ENCODE results near the gene ODAD2.

ODAD2 gene

DNA sequence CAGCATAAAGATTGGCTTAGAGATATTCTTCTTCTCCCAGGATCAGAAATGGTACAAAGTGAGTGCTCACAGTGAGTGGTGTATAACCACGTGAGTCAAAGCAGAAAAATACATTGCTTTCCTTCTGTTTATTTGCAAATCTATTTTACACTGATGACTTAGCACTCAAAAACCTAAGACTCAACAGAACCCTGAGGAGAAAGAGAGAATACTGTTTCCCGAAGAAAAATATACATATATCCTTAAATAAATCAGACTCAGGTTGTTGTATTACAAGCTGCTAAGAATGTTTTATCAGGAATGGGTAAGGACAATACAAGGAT, 48.7 kb downstream of the ODAD2 start:
- H3K27ac ChIP-seq (replicated peaks), result no peak overlapping the region
- no peaks in the 10 kb centered on the region for H3K27me3 ChIP-seq (ENCODE audit: insufficient read depth, poor library complexity, severe bottlenecking)
- no peak for DNase-seq (ENCODE audit: low read depth in 1 of 2, low spot score in 1 of 2)
- TF ChIP-seq SPI1 (IDR thresholded peaks at IDR 0.05; ENCODE audit: borderline replicate concordance, low read depth) (no peak), GABPA (IDR thresholded peaks at IDR 0.05; ENCODE audit: low read depth) (no peak), POLR2AphosphoS5 (IDR thresholded peaks at IDR 0.05; ENCODE audit: low read depth) (no peak)
- TF ChIP-seq, protein P1, sequence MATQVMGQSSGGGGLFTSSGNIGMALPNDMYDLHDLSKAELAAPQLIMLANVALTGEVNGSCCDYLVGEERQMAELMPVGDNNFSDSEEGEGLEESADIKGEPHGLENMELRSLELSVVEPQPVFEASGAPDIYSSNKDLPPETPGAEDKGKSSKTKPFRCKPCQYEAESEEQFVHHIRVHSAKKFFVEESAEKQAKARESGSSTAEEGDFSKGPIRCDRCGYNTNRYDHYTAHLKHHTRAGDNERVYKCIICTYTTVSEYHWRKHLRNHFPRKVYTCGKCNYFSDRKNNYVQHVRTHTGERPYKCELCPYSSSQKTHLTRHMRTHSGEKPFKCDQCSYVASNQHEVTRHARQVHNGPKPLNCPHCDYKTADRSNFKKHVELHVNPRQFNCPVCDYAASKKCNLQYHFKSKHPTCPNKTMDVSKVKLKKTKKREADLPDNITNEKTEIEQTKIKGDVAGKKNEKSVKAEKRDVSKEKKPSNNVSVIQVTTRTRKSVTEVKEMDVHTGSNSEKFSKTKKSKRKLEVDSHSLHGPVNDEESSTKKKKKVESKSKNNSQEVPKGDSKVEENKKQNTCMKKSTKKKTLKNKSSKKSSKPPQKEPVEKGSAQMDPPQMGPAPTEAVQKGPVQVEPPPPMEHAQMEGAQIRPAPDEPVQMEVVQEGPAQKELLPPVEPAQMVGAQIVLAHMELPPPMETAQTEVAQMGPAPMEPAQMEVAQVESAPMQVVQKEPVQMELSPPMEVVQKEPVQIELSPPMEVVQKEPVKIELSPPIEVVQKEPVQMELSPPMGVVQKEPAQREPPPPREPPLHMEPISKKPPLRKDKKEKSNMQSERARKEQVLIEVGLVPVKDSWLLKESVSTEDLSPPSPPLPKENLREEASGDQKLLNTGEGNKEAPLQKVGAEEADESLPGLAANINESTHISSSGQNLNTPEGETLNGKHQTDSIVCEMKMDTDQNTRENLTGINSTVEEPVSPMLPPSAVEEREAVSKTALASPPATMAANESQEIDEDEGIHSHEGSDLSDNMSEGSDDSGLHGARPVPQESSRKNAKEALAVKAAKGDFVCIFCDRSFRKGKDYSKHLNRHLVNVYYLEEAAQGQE (IDR thresholded peaks at IDR 0.05; ENCODE audit: insufficient replicate concordance, low read depth), result no peak
- TF ChIP-seq, protein P2, sequence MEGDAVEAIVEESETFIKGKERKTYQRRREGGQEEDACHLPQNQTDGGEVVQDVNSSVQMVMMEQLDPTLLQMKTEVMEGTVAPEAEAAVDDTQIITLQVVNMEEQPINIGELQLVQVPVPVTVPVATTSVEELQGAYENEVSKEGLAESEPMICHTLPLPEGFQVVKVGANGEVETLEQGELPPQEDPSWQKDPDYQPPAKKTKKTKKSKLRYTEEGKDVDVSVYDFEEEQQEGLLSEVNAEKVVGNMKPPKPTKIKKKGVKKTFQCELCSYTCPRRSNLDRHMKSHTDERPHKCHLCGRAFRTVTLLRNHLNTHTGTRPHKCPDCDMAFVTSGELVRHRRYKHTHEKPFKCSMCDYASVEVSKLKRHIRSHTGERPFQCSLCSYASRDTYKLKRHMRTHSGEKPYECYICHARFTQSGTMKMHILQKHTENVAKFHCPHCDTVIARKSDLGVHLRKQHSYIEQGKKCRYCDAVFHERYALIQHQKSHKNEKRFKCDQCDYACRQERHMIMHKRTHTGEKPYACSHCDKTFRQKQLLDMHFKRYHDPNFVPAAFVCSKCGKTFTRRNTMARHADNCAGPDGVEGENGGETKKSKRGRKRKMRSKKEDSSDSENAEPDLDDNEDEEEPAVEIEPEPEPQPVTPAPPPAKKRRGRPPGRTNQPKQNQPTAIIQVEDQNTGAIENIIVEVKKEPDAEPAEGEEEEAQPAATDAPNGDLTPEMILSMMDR (IDR thresholded peaks at IDR 0.05; ENCODE audit: insufficient read depth, low read length), result no peak
- no peak overlapping the region for H3K4me3 ChIP-seq (replicated peaks; ENCODE audit: insufficient read depth, low read length)

DNA sequence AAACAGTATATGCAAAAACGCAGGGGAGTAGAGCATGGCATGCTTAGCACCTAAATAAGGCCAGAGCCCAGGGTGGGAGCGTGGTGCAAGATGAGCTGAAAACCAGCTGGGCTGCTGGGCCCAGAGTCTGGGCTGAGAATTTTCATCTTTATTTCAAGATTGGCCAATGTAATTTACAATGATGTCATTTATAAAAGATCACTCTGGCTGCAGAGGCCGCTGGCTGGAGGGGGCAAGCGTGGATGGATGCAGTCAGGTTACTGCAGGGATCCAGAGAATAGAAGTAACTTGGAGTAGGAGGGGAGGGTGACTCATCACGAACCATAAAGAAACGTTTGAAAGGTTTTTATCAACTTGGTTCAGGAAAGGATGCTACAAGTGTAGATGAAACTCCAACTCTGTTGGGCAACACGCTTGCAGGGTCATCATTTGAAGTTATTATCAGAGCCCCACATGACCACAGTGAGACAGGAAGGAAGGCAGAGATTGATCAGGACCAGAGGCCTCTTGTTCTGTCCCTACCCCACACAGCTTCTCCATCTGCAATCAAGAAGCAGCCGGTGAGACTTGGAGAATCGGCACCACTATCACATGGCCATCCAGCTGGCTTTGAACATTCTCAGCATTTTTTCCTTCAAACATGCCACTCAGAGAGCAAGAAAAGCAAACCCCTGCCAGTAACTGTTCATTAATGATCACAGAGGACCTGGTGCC, 49.2 kb downstream of the ODAD2 start:
- TF ChIP-seq, protein P1 (IDR thresholded peaks at IDR 0.05; ENCODE audit: insufficient replicate concordance, low read depth), result no peak
- no peak for TF ChIP-seq POLR2AphosphoS5 (IDR thresholded peaks at IDR 0.05; ENCODE audit: low read depth)
- TF ChIP-seq, protein P2 (IDR thresholded peaks at IDR 0.05; ENCODE audit: insufficient read depth, low read length), result no peak
- no peak overlapping the region for H3K27ac ChIP-seq (replicated peaks)

DNA sequence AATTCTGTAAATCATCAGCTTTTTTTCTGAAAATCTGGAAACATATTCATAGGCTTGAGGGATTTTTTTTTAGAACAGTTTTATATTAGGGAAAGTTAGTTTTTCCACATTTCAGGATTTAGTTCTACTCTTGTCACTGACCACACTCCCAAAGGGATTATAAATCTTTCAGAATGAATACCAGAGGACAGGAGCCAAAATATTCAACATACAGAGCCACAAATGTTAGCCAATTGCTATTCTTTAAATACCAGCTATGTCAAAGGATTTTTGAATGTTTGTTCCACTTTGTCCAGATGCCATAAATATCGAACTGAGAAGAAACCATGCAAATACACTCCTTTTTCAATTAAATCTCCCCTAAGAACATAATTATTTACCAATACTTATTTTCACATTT, 50.7 kb downstream of the ODAD2 start:
- Histone ChIP-seq H3K4me3 (replicated peaks; ENCODE audit: insufficient read depth, low read length) (no peak overlapping the region), H3K27me3 (ENCODE audit: insufficient read depth, poor library complexity, severe bottlenecking) (no peaks in the 10 kb centered on the region), H3K27ac (replicated peaks) (no peak overlapping the region)
- TF ChIP-seq POLR2AphosphoS5 (IDR thresholded peaks at IDR 0.05; ENCODE audit: low read depth) (no peak), GABPA (IDR thresholded peaks at IDR 0.05; ENCODE audit: low read depth) (no peak), SPI1 (IDR thresholded peaks at IDR 0.05; ENCODE audit: borderline replicate concordance, low read depth) (no peak)
- TF ChIP-seq, protein P2 (IDR thresholded peaks at IDR 0.05; ENCODE audit: insufficient read depth, low read length), result no peak
- no peak for DNase-seq (ENCODE audit: low read depth in 1 of 2, low spot score in 1 of 2)

More for the DNA sequence above, 49.2 kb downstream of the ODAD2 start:
- Histone ChIP-seq H3K4me3 (replicated peaks; ENCODE audit: insufficient read depth, low read length) (no peak overlapping the region), H3K27me3 (ENCODE audit: insufficient read depth, poor library complexity, severe bottlenecking) (no peaks in the 10 kb centered on the region)
- no peak for DNase-seq (ENCODE audit: low read depth in 1 of 2, low spot score in 1 of 2)

DNA sequence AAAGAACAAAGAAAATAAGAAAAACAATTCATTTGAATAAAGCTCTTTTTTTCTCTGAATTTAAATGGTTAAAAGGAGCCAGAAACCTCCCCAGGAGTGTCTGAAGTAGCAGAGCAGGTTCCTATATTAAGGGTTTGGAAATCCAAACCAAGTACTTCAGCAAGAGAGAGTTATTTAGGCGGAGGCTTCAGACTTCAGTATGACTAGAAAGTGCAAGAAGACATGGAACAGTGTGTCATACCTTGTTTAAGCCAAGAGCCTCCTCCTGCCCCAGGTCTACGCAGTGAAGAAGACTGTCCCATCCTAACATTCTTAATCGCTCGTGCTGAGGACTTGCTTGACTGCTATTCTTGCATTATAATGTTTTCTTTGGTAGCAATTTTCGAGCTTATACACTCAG, 51.3 kb downstream of the ODAD2 start:
- Histone ChIP-seq H3K27ac (replicated peaks) (no peak overlapping the region), H3K4me3 (replicated peaks; ENCODE audit: insufficient read depth, low read length) (no peak overlapping the region), H3K27me3 (ENCODE audit: insufficient read depth, poor library complexity, severe bottlenecking) (no peaks in the 10 kb centered on the region)
- DNase-seq (ENCODE audit: low read depth in 1 of 2, low spot score in 1 of 2), result no peak
- TF ChIP-seq SPI1 (IDR thresholded peaks at IDR 0.05; ENCODE audit: borderline replicate concordance, low read depth) (no peak), GABPA (IDR thresholded peaks at IDR 0.05; ENCODE audit: low read depth) (no peak)
- TF ChIP-seq, protein P2 (IDR thresholded peaks at IDR 0.05; ENCODE audit: insufficient read depth, low read length), result no peak
